NCI-H526 treated with DMSO at 0.1 percent for 48 hours (cell line): ENCODE measurements around the gene ZNF888.
A peak's percentile ranks its signal among the peaks of the same experiment; 100 is the strongest.
"Not testable (repeated sequence)": the region's sequence is repeated elsewhere in the genome, so short reads cannot be mapped to it uniquely, and the experiment has no call there.

Experiments
- DNase-seq: peaks from one replicate; lab custom pipeline; 2025; lab: John Stamatoyannopoulos, UW

The ZNF888 gene

GRCh38 chr19:52941523-52941922, 18.3 kb upstream of the ZNF888 start:
- not testable (repeated sequence) for DNase-seq

DNA sequence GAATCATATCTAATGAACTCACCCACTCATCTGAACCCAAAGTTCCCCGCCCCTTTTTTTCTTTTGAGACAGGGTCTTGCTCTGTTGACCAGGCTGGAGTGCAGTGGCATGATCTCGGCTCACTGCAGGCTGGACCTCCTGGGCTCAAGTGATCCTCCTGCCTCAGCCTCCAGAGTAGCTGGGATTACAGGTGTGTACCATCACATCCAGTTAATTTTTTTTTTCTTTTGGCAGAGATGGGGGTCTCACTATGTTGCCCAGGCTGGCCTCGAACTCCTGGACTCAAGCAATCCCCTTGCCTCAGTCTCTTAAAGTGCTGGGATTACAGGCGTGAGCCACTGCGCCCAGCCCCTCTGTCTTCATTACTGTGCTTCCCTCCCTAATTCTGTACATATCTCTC, 17.7 kb upstream of the ZNF888 start:
- DNase-seq: not testable (repeated sequence)

DNA sequence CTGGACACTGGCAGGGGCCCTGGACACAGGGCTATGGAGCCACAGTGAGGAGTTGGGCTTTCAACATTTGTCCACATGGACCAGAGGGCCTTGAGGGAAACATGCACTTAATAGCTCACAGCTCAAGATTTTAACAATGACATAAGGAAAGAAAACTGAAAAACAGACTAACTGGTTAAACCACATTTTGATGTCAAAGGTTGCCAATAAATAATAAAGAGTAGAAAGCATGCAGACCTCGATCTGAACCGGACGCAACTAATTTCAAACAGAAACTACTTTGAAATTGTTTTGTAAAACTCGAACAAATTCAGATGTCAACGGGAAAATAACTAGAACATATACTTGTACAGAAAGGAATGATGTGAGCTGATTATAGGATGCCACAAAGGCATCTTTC, 15.5 kb upstream of the ZNF888 start:
- DNase-seq: no peak

DNA sequence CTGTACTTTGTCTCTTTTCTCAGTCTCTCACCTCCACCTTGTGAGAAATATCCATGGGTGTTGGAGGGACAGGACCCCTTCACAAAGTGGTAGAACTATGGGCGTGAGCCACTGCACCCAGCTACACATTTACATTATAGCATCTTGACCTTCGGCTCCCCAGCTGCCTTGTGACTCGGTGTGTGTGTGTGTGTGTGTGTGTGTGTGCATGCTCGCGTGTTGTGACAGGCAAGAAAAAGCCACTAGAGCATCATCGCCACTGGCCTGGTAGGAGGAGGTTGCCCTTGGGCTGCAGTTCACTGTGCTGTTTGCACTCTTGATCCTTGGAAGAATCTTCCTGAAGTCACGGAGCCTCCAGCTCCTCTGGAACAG, 13.7 kb upstream of the ZNF888 start:
- no peak for DNase-seq

DNA sequence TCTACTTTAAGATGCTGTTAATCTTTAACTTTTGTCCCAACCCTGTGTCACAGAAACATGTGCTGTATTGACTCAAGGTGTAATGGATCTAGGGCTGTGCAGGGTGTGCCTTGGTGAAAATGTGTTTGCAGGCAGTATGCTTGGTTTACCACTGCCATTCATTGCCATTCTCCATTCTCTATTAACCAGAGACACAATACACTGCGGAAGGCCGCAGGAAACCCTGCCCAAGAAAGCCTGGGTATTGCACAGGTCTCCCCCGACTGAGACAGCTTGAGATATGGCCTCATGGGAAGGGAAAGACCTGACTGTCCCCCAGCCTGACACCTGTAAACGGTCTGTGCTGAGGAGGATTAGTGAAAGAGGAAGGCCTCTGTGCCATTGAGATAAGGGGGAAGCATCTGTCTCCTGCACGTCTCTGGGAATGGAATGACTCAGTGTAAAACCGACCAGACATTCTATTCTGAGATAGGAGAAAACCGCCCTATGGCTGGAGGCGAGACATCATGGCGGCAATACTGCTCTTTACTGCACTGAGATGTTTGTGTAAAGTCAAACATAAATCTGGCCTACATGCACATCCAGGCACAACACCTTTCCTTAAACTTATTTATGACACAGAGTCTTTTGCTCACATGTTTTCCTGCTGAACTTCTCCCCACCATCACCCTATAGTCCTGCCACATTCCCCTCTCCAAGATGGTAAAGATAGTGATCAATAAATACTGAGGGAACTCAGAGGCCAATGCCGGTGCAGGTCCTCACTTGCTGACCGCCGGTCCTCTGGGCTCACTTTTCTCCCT, 13.1 kb upstream of the ZNF888 start:
- no peak for DNase-seq

DNA sequence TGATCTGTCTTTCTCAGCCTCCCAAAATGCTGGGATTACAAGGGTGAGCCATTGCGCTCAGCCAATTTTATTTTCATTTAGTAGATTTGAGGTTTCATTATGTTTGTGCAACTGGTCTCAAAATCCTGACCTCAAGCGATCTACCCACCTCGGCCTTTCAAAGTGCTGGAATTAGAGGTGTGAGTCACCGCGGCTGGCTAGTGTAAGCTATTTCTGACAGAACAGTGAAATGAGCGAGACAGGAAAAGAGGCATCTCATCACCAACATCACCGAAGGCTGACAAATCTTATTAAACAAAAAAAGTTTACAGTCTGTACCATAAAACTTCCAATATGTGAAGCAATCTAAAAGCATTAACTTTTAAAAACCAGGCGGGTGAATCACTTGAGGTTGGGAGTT, 12.2 kb upstream of the ZNF888 start:
- no peak for DNase-seq

- DNase-seq: not testable (repeated sequence)
Measured at GRCh38 chr19:52924641-52925040, 1.4 kb upstream of the ZNF888 start.

- no peak for DNase-seq
Measured at GRCh38 chr19:52923778-52924593, 758 bp upstream of the ZNF888 start.

GRCh38 chr19:52917531-52917930, 5.7 kb downstream of the ZNF888 start:
- DNase-seq: no peak

GRCh38 chr19:52910648-52911047, 12.6 kb downstream of the ZNF888 start:
- DNase-seq: no peak

GRCh38 chr19:52904052-52904780, 19.0 kb downstream of the ZNF888 start:
- not testable (repeated sequence) for DNase-seq

- DNase-seq: no peak
Measured at GRCh38 chr19:52901842-52902241, 21.4 kb downstream of the ZNF888 start.

DNA sequence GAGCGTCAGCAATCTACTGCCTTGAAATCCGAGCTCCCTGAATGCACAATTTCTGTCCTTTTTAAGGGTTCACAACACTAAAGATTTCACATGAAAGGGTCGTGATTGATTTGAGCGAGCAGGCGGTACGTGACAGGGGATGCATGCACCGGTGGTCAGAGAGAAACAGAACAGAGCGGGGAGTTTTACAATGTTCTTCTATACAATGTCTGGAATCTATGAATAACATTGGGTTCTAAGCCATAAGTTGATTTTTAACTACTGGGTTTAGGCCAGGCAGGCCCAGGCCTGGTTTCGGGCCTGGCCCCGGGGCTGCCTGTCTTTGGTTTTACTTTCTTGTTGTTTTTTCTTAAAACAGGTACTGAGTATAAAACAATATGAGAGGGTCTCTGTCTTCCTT, 24.6 kb downstream of the ZNF888 start:
- not testable (repeated sequence) for DNase-seq

GRCh38 chr19:52898101-52898500, 25.1 kb downstream of the ZNF888 start:
- no peak for DNase-seq

- peak; percentile 87 for DNase-seq
Measured at GRCh38 chr19:52897138-52897935, 25.9 kb downstream of the ZNF888 start, which contains the start of gene ZNF320. Gene ZNF320, minus strand, starts transcription at chr19:52897635. Its CDS starts 7,380 bp downstream, at chr19:52890255.

- DNase-seq: no peak
Measured at GRCh38 chr19:52896431-52897137, 26.6 kb downstream of the ZNF888 start.

- no peak for DNase-seq
Measured at GRCh38 chr19:52891336-52891735, 31.9 kb downstream of the ZNF888 start.

DNA sequence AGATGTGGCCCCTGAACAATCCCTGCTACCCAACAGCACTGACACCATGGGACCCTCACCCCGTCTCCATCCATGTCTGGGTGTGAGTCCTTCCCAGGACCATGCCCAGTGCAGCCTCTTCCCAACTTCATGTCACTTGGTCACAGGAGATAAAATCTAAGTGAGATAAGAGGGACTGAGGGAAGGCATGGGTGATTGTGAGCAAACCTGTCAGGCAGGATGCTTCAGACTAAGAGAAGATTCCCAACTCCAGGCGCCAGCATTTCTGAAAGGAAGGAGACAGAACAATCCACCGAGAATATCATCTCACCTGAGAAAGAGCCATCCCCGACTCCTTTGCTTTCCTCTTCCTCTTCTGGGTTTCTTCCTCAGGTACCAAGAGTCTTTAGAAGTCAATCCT, 33.3 kb downstream of the ZNF888 start:
- DNase-seq: no peak

DNA sequence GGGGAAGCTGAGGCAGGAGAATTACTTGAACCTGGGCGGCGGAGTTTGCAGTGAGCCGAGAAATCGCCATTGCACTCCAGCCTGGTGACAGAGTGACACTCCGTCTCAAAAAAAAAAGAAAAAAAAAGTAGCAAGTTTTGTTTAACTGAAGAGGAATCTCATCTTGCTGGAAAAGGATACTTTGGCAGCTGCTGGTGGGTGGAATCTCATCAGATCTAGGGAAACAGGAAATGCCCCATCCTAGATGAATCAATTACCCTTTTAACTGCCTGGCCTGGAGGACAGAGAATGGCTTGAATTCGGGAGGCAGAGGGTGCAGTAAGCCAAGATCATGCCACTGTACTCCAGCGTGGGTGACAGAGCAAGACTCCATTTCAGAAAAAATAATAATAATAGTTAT, 34.2 kb downstream of the ZNF888 start:
- DNase-seq: no peak

GRCh38 chr19:52880895-52881389, 42.3 kb downstream of the ZNF888 start:
- no peak for DNase-seq

- DNase-seq: not testable (repeated sequence)
Measured at GRCh38 chr19:52872996-52873395, 50.2 kb downstream of the ZNF888 start.
